Left lung (tissue), 10 donors: ENCODE results near the gene GNL2. TPM values are rescaled to one million over a fixed set of nuclear protein-coding genes. Genes with fewer than 3 reads are reported as not detected.

Experiments
- ATAC-seq: fragments of 200-7000 bp; cut with Tn5 transposase; one replicate; pipeline ENCODE4 v1.9.1; 2020; ENCODE audit warnings: moderate library complexity
- DNase-seq, 4 donors: peaks; one replicate each; pipeline ENCODE4 v3.0.0-alpha.2; 2013 to 2020
- H3K27ac ChIP-seq, 2 donors: fragments of 200-600 bp; sonication (generic) in 1 of 2; one replicate each; pipeline versions ENCODE4 v1.5.0 to v1.8.0; 2020 to 2021
- H3K27me3 ChIP-seq, 2 donors: fragments of 200-600 bp; sonication (generic) in 1 of 2; one replicate each; pipeline versions ENCODE4 v1.5.0 to v1.8.0; 2020 to 2021
- H3K36me3 ChIP-seq, 2 donors: fragments of 200-600 bp; sonication (generic) in 1 of 2; one replicate each; pipeline versions ENCODE4 v1.5.0 to v1.8.0; 2020 to 2021
- H3K4me1 ChIP-seq, 2 donors: fragments of 200-600 bp; one replicate each; pipeline ENCODE4 v1.8.0; 2021
- H3K4me3 ChIP-seq, 2 donors: fragments of 200-600 bp; sonication (generic) in 1 of 2; one replicate each; pipeline versions ENCODE4 v1.5.0 to v1.8.0; 2020 to 2021; ENCODE audit warnings: mild to moderate bottlenecking in 1 of 2
- H3K9me3 ChIP-seq, 2 donors: fragments of 200-600 bp; sonication (generic) in 1 of 2; one replicate each; pipeline versions ENCODE4 v1.5.0 to v1.8.0; 2020 to 2021
- CTCF ChIP-seq, 2 donors: fragments of 200-600 bp; sonication (generic) in 1 of 2; IDR thresholded peaks; one replicate each; pipeline versions ENCODE4 v1.5.0 to v1.8.0; 2021; ENCODE audit warnings: antibody characterized with exemption in 2 of 2
- intact Hi-C, 2 donors: fragments of 100-400 bp; cut with DNase I; formaldehyde crosslinking; loops; one replicate each; pipeline versions ENCODE4 v1.11.2 to v1.14.2; 2022
- polyA plus RNA-seq, 6 donors: library from polyadenylated mRNA; unstranded; fragments of 120-200 nt; gene quantifications; one replicate each; pipeline ENCODE4 v1.2.1, GENCODE V29; 2013; ENCODE audit not compliant: insufficient read length in 6 of 6
- total RNA-seq, 2 donors: library from RNA; stranded (reverse); fragmentation: NEBNext Ultra II Directional; extraction: Animal tissue kit (Norgen Biotek cat#: 25700); gene quantifications; one replicate each; pipeline ENCODE4 v1.2.1, GENCODE V29; 2021
- donor health status: DM: no; HTN: yes; CAD: no.
- donor health status: DM: no; HTN: no; CAD: no.

GNL2 gene
- total and polyA plus RNA-seq, 8 donors, result 32.2 to 70.8 (median 62.3) TPM

GRCh38 chr1:37634992-37635902, 39.5 kb upstream of the GNL2 start:
- DNase-seq (no peak), ATAC-seq (no peak)
- H3K27ac ChIP-seq, result no peak overlapping the region
- TF ChIP-seq CTCF (IDR thresholded peaks at IDR 0.05), result no peak
- H3K4me1 ChIP-seq, result peaks cover 0 to 3% of the 10 kb centered on the region in 2 donors
- H3K9me3 ChIP-seq, result no peaks in the 10 kb centered on the region
- intact Hi-C loops, result no loop called here
- peaks cover 42 to 93% of the 10 kb centered on the region in 2 donors for H3K27me3 ChIP-seq
- peak overlapping the region in 1 of 2 donors; percentile 23 for H3K4me3 ChIP-seq
- no peaks in the 10 kb centered on the region for H3K36me3 ChIP-seq

- no peaks in the 10 kb centered on the region for H3K36me3 ChIP-seq
- intact Hi-C loops, result no loop called here
- peak within 1 kb of the TSS; percentile 13 to 23 for H3K4me3 ChIP-seq
- H3K27me3 ChIP-seq, result peaks cover 42 to 100% of the 10 kb centered on the region in 2 donors
- ATAC-seq, result peak; percentile 74
- DNase-seq, result peak in 2 of 4 donors; percentile 36 to 39
- no peak within 1 kb of the TSS for H3K27ac ChIP-seq
- peaks cover 0 to 3% of the 10 kb centered on the region in 2 donors for H3K4me1 ChIP-seq
- TF ChIP-seq CTCF (IDR thresholded peaks at IDR 0.05), result no peak
- H3K9me3 ChIP-seq, result no peaks in the 10 kb centered on the region
These were observed 38.7 kb upstream of the GNL2 start, which contains the start of gene RSPO1 for GRCh38 chr1:37634244-37634991. RSPO1 (minus strand) TSS chr1:37634892; CDS start chr1:37629661, 5,231 bp downstream.

GRCh38 chr1:37633938-37634243, 38.2 kb upstream of the GNL2 start:
- Histone ChIP-seq H3K27ac (no peak overlapping the region), H3K9me3 (no peaks in the 10 kb centered on the region), H3K36me3 (no peaks in the 10 kb centered on the region), H3K27me3 (peaks cover 42 to 100% of the 10 kb centered on the region in 2 donors), H3K4me3 (peak overlapping the region in 1 of 2 donors; percentile 23), H3K4me1 (peaks cover 0 to 3% of the 10 kb centered on the region in 2 donors)
- ATAC-seq (no peak), DNase-seq (no peak)
- no peak for TF ChIP-seq CTCF (IDR thresholded peaks at IDR 0.05)
- intact Hi-C loops, result no loop called here

DNA sequence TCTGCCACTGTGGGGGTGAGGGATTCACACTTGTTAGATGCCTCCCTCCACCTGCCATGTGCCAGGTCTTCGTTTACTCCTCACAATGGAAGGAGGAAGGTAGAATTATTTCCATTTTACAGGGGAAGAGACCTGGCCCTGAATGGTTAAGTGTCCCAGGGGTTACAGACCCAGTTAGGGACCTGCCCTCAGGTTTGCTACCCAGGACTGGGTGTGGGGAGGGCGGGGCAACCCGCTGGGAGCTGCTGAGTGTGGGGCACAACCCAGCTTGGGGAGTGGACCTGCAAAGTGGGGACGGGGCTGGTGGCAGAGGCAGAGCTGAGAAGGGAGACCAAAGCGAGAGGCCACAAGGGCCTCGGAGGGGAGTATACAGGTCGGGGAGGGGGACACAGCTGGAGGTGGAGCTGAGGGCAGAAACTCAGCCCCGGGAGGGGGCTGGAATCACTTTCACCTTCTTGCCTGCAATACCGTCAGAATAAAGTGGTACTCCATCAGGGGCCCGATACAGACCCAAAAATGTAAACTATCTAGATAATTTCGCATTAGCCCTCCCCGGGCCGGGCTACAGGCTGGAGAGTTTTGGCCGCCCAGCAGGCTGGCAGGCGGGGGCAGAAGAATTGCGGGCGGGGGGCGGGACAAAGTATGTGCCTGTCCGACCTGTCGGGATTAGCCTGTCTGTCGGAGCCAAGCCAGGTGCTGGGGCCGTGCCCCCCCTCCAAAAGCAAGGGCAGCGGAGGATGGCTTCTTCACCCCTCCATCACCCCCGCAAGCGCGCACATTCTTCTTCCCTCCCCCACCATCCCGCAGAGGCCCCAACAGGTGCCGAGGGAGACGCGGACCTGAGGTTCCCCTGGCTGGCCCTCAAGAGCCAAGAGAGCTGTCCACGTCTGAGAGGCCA, 37.6 kb upstream of the GNL2 start:
- H3K4me3 ChIP-seq, result no peak overlapping the region
- ATAC-seq, result no peak
- intact Hi-C loops, result no loop called here
- H3K27ac ChIP-seq, result no peak overlapping the region
- peaks cover 0 to 3% of the 10 kb centered on the region in 2 donors for H3K4me1 ChIP-seq
- H3K27me3 ChIP-seq, result peaks cover 42 to 100% of the 10 kb centered on the region in 2 donors
- TF ChIP-seq CTCF (IDR thresholded peaks at IDR 0.05), result no peak
- no peak for DNase-seq
- H3K9me3 ChIP-seq, result no peaks in the 10 kb centered on the region
- no peaks in the 10 kb centered on the region for H3K36me3 ChIP-seq
